T-helper 2 cell (primary cell): ENCODE results near the gene POFUT1.

Experiments
- DNase-seq, 5 experiments: peaks; one replicate each; pipeline versions ENCODE4 v3.0.0 to v3.0.0-alpha.2; 2012 to 2022

Gene POFUT1

GRCh38 chr20:32282461-32282860 lies 74.8 kb downstream of the POFUT1 start:
- no peak for DNase-seq

- DNase-seq: peak in 1 of 5 experiments; percentile 78
Measured at GRCh38 chr20:32285082-32285620, 77.5 kb downstream of the POFUT1 start.

GRCh38 chr20:32285621-32286371 lies 78.1 kb downstream of the POFUT1 start:
- DNase-seq: peak in 3 of 5 experiments; percentile 12 to 96 (median 45)

GRCh38 chr20:32287231-32287638 lies 79.6 kb downstream of the POFUT1 start:
- no peak for DNase-seq
